Subcutaneous adipose tissue (tissue), 4 donors: ENCODE results near the gene POLR1G. TPM values are rescaled to one million over a fixed set of nuclear protein-coding genes. Genes with fewer than 3 reads are reported as not detected.

Source experiments
- CTCF ChIP-seq: fragments of 450-650 bp; IDR thresholded peaks from one replicate; pipeline ENCODE4 v1.5.1; 2016; ENCODE audit warnings: low read depth, mild to moderate bottlenecking, control low read depth, antibody characterized with exemption, moderate library complexity
- total RNA-seq, 4 donors: library from RNA; depleted of rRNA; stranded (reverse); fragments of >200 nt; gene quantifications; one replicate each; pipeline ENCODE4 v1.1.0, GENCODE V29; 2016

POLR1G gene
- total RNA-seq, 4 donors from 2014 or later: 1.1 to 2.9 (median 1.6) TPM

GRCh38 chr19:45382426-45382825 is 24.0 kb upstream of the POLR1G start:
- no peak for TF ChIP-seq CTCF

GRCh38 chr19:45385392-45386221 is 20.8 kb upstream of the POLR1G start:
- no peak for TF ChIP-seq CTCF

- TF ChIP-seq CTCF: no peak
Observed at GRCh38 chr19:45391346-45391745, 15.1 kb upstream of the POLR1G start.

GRCh38 chr19:45391871-45392665 is 14.4 kb upstream of the POLR1G start:
- TF ChIP-seq CTCF: no peak

GRCh38 chr19:45395821-45396617 is 10.4 kb upstream of the POLR1G start:
- TF ChIP-seq CTCF: no peak

GRCh38 chr19:45400192-45400591 is 6.3 kb upstream of the POLR1G start:
- no peak for TF ChIP-seq CTCF

GRCh38 chr19:45401815-45402214 is 4.6 kb upstream of the POLR1G start:
- TF ChIP-seq CTCF: no peak
